PC-9 (cell line): ENCODE results near the gene SMARCA2. TPM values are rescaled to one million over a fixed set of nuclear protein-coding genes. Genes with fewer than 3 reads are reported as not detected.

Source experiments
- BruUV-seq: library from RNA; stranded (reverse); fragments of 400-500 nt; replicated peaks from 2 replicates; lab custom pipeline; 2021; lab: Mats Ljungman, UMichigan
- CTCF ChIA-PET: fragments of 300-600 bp; sonication (Branson Sonifier 250); formaldehyde crosslinking; loops from one replicate; lab custom pipeline; 2022; ENCODE audit warnings: antibody characterized with exemption; lab: Charles Lee
- POLR2A ChIA-PET: fragments of 300-600 bp; sonication (Branson Sonifier 250); formaldehyde crosslinking; loops from one replicate; lab custom pipeline; 2022; ENCODE audit warnings: antibody characterized with exemption; ENCODE audit not compliant: unreplicated experiment; lab: Charles Lee
- DNase-seq, 2 experiments: peaks; one replicate each; pipeline versions ENCODE4 v3.0.0 to v3.0.0-alpha.2; 2015 to 2022; ENCODE audit warnings: mixed read lengths in 1 of 2
- H2AFZ ChIP-seq: fragments of 200-600 bp; sonication (generic); 2 replicates; pipeline ENCODE4 v1.8.1; 2017; ENCODE audit warnings: antibody characterized with exemption
- H3F3A ChIP-seq: fragments of 200-600 bp; sonication (generic); 2 replicates; pipeline ENCODE4 v1.8.1; 2017; ENCODE audit warnings: antibody characterized with exemption, mild to moderate bottlenecking, low read depth; ENCODE audit not compliant: insufficient read depth
- H3K27ac ChIP-seq: fragments of 200-600 bp; sonication (generic); 2 replicates; pipeline ENCODE4 v1.6.1; 2016; ENCODE audit warnings: mixed run types
- H3K27me3 ChIP-seq: fragments of 200-600 bp; sonication (generic); 2 replicates; pipeline ENCODE4 v1.6.1; 2016; ENCODE audit warnings: low read depth, mixed run types; ENCODE audit not compliant: insufficient read depth
- H3K36me3 ChIP-seq: fragments of 200-600 bp; sonication (generic); 2 replicates; pipeline ENCODE4 v1.6.1; 2016; ENCODE audit warnings: low read depth, mixed run types
- H3K4me1 ChIP-seq: fragments of 200-600 bp; sonication (generic); replicated peaks from 2 replicates; pipeline ENCODE4 v1.6.1; 2016; ENCODE audit warnings: mixed run types; ENCODE audit not compliant: insufficient read depth
- H3K4me2 ChIP-seq: fragments of 200-600 bp; sonication (generic); 2 replicates; pipeline ENCODE4 v1.6.1; 2017; ENCODE audit warnings: mixed run types
- H3K4me3 ChIP-seq: fragments of 200-600 bp; sonication (generic); 2 replicates; pipeline ENCODE4 v1.6.1; 2016; ENCODE audit warnings: mixed run types
- H3K79me2 ChIP-seq: fragments of 200-600 bp; sonication (generic); 2 replicates; pipeline ENCODE4 v1.6.1; 2017; ENCODE audit warnings: low read depth, mixed run types
- H3K9me2 ChIP-seq: fragments of 200-600 bp; sonication (generic); 2 replicates; pipeline ENCODE4 v1.8.1; 2017; ENCODE audit warnings: mild to moderate bottlenecking; ENCODE audit not compliant: insufficient read depth
- H3K9me3 ChIP-seq: fragments of 200-600 bp; sonication (generic); 2 replicates; pipeline ENCODE4 v1.8.1; 2016; ENCODE audit warnings: low read depth; ENCODE audit not compliant: insufficient read depth
- H4K20me1 ChIP-seq: fragments of 200-600 bp; sonication (generic); 2 replicates; pipeline ENCODE4 v1.8.1; 2017; ENCODE audit not compliant: insufficient read depth
- EZH2 ChIP-seq: fragments of 200-600 bp; sonication (generic); IDR thresholded peaks from 2 replicates; pipeline ENCODE4 v1.8.0; 2017; ENCODE audit warnings: antibody characterized with exemption, low read depth
- intact Hi-C: fragments of 100-400 bp; cut with micrococcal nuclease; formaldehyde crosslinking; loops from one replicate; pipeline ENCODE4 v1.10.0; 2022; ENCODE audit not compliant: unreplicated experiment
- total RNA-seq: library from RNA; stranded (reverse); gene quantifications from 2 replicates; pipeline ENCODE4 v1.2.3, GENCODE V29; 2021
- TF ChIP-seq, protein P1 (sequence below): fragments of 200-600 bp; sonication (generic); conservative IDR thresholded peaks from 2 replicates; pipeline ENCODE4 v1.6.1; 2017; ENCODE audit warnings: mixed run types, antibody characterized with exemption, mild to moderate bottlenecking, moderate library complexity

The SMARCA2 gene
- total RNA-seq, 1 experiment from 2014 or later: 29.3 TPM

DNA sequence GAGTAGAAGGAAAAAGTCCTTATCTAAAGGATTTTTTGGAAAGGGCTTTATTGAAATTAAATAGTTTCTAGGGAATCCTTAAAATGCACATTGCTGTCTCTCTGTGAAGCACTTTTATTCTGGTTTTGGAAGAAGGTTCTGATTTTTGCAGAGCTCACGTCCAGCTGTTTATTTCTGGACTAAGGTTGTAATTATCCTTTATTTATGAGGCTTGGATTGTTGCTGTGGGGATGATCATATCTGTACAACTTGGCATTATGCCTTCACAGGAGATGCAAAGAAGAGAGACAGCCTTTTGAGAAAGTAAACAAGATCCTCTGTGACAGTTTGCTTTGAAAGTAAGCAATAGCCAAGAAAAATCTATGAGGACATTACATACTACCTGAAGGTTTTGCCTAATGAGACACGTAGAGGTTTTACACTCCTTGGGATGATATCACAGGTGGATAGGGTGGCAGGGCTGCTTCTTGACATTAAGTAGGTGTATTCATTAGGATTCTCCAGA lies 14.6 kb downstream of the SMARCA2 start:
- no peaks in the 10 kb centered on the region for H3K36me3 ChIP-seq
- no peak overlapping the region for H3K4me3 ChIP-seq
- CTCF ChIA-PET: no interaction called here
- DNase-seq: no peak
- no peaks in the 10 kb centered on the region for H3K79me2 ChIP-seq
- H4K20me1 ChIP-seq: no peaks in the 10 kb centered on the region
- no TSS peak for BruUV-seq
- TF ChIP-seq, protein P1, sequence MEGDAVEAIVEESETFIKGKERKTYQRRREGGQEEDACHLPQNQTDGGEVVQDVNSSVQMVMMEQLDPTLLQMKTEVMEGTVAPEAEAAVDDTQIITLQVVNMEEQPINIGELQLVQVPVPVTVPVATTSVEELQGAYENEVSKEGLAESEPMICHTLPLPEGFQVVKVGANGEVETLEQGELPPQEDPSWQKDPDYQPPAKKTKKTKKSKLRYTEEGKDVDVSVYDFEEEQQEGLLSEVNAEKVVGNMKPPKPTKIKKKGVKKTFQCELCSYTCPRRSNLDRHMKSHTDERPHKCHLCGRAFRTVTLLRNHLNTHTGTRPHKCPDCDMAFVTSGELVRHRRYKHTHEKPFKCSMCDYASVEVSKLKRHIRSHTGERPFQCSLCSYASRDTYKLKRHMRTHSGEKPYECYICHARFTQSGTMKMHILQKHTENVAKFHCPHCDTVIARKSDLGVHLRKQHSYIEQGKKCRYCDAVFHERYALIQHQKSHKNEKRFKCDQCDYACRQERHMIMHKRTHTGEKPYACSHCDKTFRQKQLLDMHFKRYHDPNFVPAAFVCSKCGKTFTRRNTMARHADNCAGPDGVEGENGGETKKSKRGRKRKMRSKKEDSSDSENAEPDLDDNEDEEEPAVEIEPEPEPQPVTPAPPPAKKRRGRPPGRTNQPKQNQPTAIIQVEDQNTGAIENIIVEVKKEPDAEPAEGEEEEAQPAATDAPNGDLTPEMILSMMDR: no peak
- no peak for TF ChIP-seq EZH2
- no peaks in the 10 kb centered on the region for H3F3A ChIP-seq
- H3K4me1 ChIP-seq: no peaks in the 10 kb centered on the region
- H3K4me2 ChIP-seq: no peak overlapping the region
- no peak overlapping the region for H2AFZ ChIP-seq
- H3K27ac ChIP-seq: no peak overlapping the region
- H3K27me3 ChIP-seq: no peaks in the 10 kb centered on the region
- intact Hi-C loops: no loop called here
- POLR2A ChIA-PET: interaction anchor here (0.6 kb wide), 1 partner anchor 362 kb away, joined by 6 read pairs; no protein-coding TSS in a partner anchor
- no peaks in the 10 kb centered on the region for H3K9me3 ChIP-seq
- no peaks in the 10 kb centered on the region for H3K9me2 ChIP-seq

DNA sequence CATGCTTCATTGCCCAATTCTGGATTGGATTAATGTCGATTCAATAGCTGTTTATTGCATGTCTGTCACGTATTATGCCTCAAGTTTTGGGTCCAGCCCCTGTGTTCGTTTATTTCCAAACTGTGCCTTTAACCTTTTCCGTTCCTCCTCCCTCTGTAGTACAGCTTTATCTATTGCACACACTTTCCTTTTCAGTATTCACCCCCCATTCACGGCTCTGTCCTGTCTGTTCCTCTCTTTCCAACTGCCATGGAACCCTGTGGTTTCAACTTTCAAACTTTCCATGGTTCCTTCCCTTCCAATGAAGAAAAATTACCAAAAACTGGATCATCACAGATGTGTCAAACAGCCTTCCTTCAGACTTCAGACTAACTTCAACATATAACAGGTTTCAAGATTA lies 17.1 kb downstream of the SMARCA2 start:
- no peaks in the 10 kb centered on the region for H3F3A ChIP-seq
- intact Hi-C loops: no loop called here
- no peak overlapping the region for H2AFZ ChIP-seq
- no peaks in the 10 kb centered on the region for H3K36me3 ChIP-seq
- BruUV-seq: no TSS peak
- TF ChIP-seq EZH2: no peak
- TF ChIP-seq, protein P1: no peak
- no peaks in the 10 kb centered on the region for H3K9me3 ChIP-seq
- H3K27ac ChIP-seq: no peak overlapping the region
- no peaks in the 10 kb centered on the region for H4K20me1 ChIP-seq
- ChIA-PET CTCF (no interaction called here), POLR2A (no interaction called here)
- H3K4me3 ChIP-seq: no peak overlapping the region
- no peaks in the 10 kb centered on the region for H3K79me2 ChIP-seq
- H3K9me2 ChIP-seq: no peaks in the 10 kb centered on the region
- H3K27me3 ChIP-seq: no peaks in the 10 kb centered on the region
- no peaks in the 10 kb centered on the region for H3K4me1 ChIP-seq
- no peak overlapping the region for H3K4me2 ChIP-seq
- DNase-seq: no peak

DNA sequence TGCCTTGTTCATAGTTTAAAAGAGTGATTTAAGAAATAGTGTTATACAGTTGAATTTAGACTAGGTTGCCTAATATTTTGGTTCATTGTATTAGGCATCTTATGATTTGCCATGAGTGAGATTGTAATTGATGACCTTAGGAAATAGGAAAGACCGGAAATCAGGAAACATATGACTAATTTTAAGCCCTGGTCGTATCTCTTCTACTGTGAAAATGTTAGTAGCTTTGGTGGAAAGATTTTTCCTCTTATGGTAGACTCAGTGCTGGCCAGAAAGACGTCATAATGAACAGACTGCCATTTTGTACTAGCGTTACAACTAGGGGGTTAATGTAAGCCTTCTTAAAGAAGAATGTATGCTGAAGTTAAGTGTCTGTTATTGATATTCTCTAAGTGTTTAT lies 21.7 kb downstream of the SMARCA2 start:
- Histone ChIP-seq H3K9me2 (no peaks in the 10 kb centered on the region), H3K9me3 (no peaks in the 10 kb centered on the region), H3K36me3 (no peaks in the 10 kb centered on the region), H3K79me2 (no peaks in the 10 kb centered on the region), H4K20me1 (no peaks in the 10 kb centered on the region), H3K27me3 (no peaks in the 10 kb centered on the region), H3K4me3 (no peak overlapping the region), H3K27ac (no peak overlapping the region), H3K4me1 (no peaks in the 10 kb centered on the region), H2AFZ (no peak overlapping the region), H3F3A (no peaks in the 10 kb centered on the region), H3K4me2 (no peak overlapping the region)
- intact Hi-C loops: no loop called here
- ChIA-PET POLR2A (no interaction called here), CTCF (no interaction called here)
- TF ChIP-seq, protein P1: no peak
- TF ChIP-seq EZH2: no peak
- BruUV-seq: no TSS peak
- DNase-seq: no peak
